GM18873 (cell line): ENCODE data around the gene TUSC1.
"Not testable (repeated sequence)": the region's sequence is repeated elsewhere in the genome, so short reads cannot be mapped to it uniquely, and the experiment has no call there.

Experiments used
- ATAC-seq: cut with Tn5 transposase; IDR thresholded peaks from one replicate; pipeline ENCODE4 v1.9.1; 2021; ENCODE audit warnings: mild to moderate bottlenecking, moderate library complexity, moderate number of reproducible peaks; ENCODE audit not compliant: unreplicated experiment, low FRiP score

Gene TUSC1

GRCh38 chr9:25678147-25678666 lies at the start of gene TUSC1:
TUSC1 (minus strand) TSS chr9:25678444; CDS start chr9:25678312, 132 bp downstream.
- no peak for ATAC-seq

GRCh38 chr9:25726871-25727410 lies 48.7 kb upstream of the TUSC1 start:
- ATAC-seq, result no peak

- no peak for ATAC-seq
These were observed 46.2 kb upstream of the TUSC1 start for GRCh38 chr9:25724424-25724823.

- ATAC-seq, result no peak
These were observed 38.1 kb upstream of the TUSC1 start for GRCh38 chr9:25716220-25716872.

- ATAC-seq, result no peak
These were observed 31.7 kb upstream of the TUSC1 start for GRCh38 chr9:25709941-25710340.

- no peak for ATAC-seq
These were observed 26.6 kb upstream of the TUSC1 start for GRCh38 chr9:25704800-25705199.

- no peak for ATAC-seq
These were observed 25.6 kb upstream of the TUSC1 start for GRCh38 chr9:25703701-25704357.

- ATAC-seq, result no peak
These were observed 24.3 kb upstream of the TUSC1 start for GRCh38 chr9:25702536-25702935.

GRCh38 chr9:25700899-25701298 lies 22.7 kb upstream of the TUSC1 start:
- ATAC-seq, result not testable (repeated sequence)

GRCh38 chr9:25700430-25700829 lies 22.2 kb upstream of the TUSC1 start:
- no peak for ATAC-seq

- ATAC-seq, result no peak
These were observed 13.5 kb upstream of the TUSC1 start for GRCh38 chr9:25691786-25692185.

GRCh38 chr9:25684321-25684720 lies 6.1 kb upstream of the TUSC1 start:
- no peak for ATAC-seq

- ATAC-seq, result no peak
These were observed 3.0 kb upstream of the TUSC1 start for GRCh38 chr9:25681266-25681665.

- no peak for ATAC-seq
These were observed 659 bp upstream of the TUSC1 start for GRCh38 chr9:25678846-25679360.

- no peak for ATAC-seq
These were observed 720 bp downstream of the TUSC1 start for GRCh38 chr9:25677301-25678146.

GRCh38 chr9:25675858-25676257 lies 2.4 kb downstream of the TUSC1 start:
- ATAC-seq, result not testable (repeated sequence)

- ATAC-seq, result no peak
These were observed 19.7 kb downstream of the TUSC1 start for GRCh38 chr9:25658571-25658970.

- no peak for ATAC-seq
These were observed 23.8 kb downstream of the TUSC1 start for GRCh38 chr9:25654417-25654816.

GRCh38 chr9:25648116-25648515 lies 30.1 kb downstream of the TUSC1 start:
- no peak for ATAC-seq

GRCh38 chr9:25636026-25636425 lies 42.2 kb downstream of the TUSC1 start:
- ATAC-seq, result no peak

GRCh38 chr9:25629231-25629630 lies 49.0 kb downstream of the TUSC1 start:
- no peak for ATAC-seq
